PFSK-1 (cell line): ENCODE measurements around the gene RFPL2.

ENCODE experiments used
- POLR2AphosphoS5 ChIP-seq: IDR thresholded peaks from 2 replicates; pipeline ENCODE4 v1.6.1; 2012; ENCODE audit warnings: low read depth, mild to moderate bottlenecking, control low read depth, low read length, moderate library complexity
- SIN3A ChIP-seq: IDR thresholded peaks from 2 replicates; pipeline ENCODE4 v1.6.1; 2012; ENCODE audit warnings: mild to moderate bottlenecking, low read length, moderate library complexity, borderline replicate concordance; ENCODE audit not compliant: insufficient read depth
- TAF1 ChIP-seq: IDR thresholded peaks from 2 replicates; pipeline ENCODE4 v1.6.1; 2012; ENCODE audit warnings: low read length, control low read depth, borderline replicate concordance; ENCODE audit not compliant: insufficient read depth
- TF ChIP-seq, protein P1 (sequence below), 2 experiments: IDR thresholded peaks; 2 replicates each; pipeline versions ENCODE4 v1.6.1 to v1.8.0; 2011 to 2012; ENCODE audit warnings: low read depth in 2 of 2, low read length in 2 of 2, control low read depth in 1 of 2, inconsistent platforms in 1 of 2, mild to moderate bottlenecking in 1 of 2, moderate library complexity in 1 of 2; ENCODE audit not compliant: insufficient read depth in 1 of 2

DNA sequence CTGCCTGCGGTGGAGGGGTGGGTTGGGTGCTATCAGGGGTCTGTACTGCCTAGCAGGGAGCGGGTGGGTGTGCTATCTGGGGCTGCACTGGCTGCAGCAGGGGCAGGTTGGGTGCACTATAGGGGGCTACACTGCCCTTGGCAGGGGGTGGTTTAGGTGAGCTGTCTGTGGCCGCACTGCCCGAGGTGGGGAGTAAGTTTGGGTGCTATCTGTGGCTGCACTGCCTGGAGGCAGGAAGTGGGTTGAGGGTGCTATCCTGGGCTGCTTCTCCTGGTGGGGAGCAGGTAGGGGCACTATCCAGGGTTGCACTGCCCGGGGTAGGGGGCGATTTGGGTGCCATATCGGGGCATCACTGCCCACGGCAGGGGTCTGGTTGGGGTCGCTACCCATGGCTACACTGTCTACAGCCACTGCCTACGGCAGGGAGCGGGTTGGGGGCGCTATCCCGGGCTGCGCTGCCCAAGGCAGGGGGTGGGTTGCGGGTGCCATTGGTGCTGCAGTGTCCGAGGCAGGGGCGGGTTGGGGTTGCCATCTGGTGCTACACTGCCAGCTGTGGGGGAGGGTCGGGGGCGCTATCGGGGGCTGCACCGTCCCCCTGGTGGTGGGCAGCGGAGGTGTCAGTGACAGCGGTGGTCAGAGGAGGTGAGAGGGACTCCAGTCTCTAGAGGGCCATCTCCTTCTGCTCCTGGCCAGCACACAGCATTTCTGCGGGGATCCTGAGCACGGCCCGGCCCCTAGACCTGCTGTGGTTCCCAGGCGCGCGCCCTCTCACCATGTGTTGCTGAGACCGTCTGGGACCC is 1.3 kb upstream of the RFPL2 start:
- TF ChIP-seq TAF1 (no peak), SIN3A (no peak), POLR2AphosphoS5 (no peak)
- TF ChIP-seq, protein P1, sequence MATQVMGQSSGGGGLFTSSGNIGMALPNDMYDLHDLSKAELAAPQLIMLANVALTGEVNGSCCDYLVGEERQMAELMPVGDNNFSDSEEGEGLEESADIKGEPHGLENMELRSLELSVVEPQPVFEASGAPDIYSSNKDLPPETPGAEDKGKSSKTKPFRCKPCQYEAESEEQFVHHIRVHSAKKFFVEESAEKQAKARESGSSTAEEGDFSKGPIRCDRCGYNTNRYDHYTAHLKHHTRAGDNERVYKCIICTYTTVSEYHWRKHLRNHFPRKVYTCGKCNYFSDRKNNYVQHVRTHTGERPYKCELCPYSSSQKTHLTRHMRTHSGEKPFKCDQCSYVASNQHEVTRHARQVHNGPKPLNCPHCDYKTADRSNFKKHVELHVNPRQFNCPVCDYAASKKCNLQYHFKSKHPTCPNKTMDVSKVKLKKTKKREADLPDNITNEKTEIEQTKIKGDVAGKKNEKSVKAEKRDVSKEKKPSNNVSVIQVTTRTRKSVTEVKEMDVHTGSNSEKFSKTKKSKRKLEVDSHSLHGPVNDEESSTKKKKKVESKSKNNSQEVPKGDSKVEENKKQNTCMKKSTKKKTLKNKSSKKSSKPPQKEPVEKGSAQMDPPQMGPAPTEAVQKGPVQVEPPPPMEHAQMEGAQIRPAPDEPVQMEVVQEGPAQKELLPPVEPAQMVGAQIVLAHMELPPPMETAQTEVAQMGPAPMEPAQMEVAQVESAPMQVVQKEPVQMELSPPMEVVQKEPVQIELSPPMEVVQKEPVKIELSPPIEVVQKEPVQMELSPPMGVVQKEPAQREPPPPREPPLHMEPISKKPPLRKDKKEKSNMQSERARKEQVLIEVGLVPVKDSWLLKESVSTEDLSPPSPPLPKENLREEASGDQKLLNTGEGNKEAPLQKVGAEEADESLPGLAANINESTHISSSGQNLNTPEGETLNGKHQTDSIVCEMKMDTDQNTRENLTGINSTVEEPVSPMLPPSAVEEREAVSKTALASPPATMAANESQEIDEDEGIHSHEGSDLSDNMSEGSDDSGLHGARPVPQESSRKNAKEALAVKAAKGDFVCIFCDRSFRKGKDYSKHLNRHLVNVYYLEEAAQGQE (IDR thresholded peaks at IDR 0.05; ENCODE audit: insufficient read depth in 1 of 2, low read depth in 2 of 2, low read length in 2 of 2) = no peak
